Ectodermal cell (in vitro differentiated cells): ENCODE data around the gene CD22. TPM values are rescaled to one million over a fixed set of nuclear protein-coding genes. Genes with fewer than 3 reads are reported as not detected.
"Not testable (repeated sequence)": the region's sequence is repeated elsewhere in the genome, so short reads cannot be mapped to it uniquely, and the experiment has no call there.

Experiments used
- H3K27ac ChIP-seq: 2 replicates; pipeline ENCODE4 v1.7.0; 2013; ENCODE audit warnings: mild to moderate bottlenecking, low read depth, low read length; ENCODE audit not compliant: insufficient read depth, poor library complexity, severe bottlenecking
- H3K27me3 ChIP-seq: 2 replicates; pipeline ENCODE4 v1.7.0; 2013; ENCODE audit warnings: mild to moderate bottlenecking, low read length; ENCODE audit not compliant: insufficient read depth, control insufficient read depth, poor library complexity, severe bottlenecking
- H3K36me3 ChIP-seq: one replicate; pipeline ENCODE4 v1.7.0; 2013; ENCODE audit warnings: low read length; ENCODE audit not compliant: control insufficient read depth, insufficient read depth
- H3K4me1 ChIP-seq: one replicate; pipeline ENCODE4 v1.7.0; 2013; ENCODE audit warnings: low read length; ENCODE audit not compliant: control insufficient read depth, insufficient read depth
- H3K4me3 ChIP-seq: 2 replicates; pipeline ENCODE4 v1.7.0; 2013; ENCODE audit warnings: low read depth, low read length, control low read depth; ENCODE audit not compliant: insufficient read depth
- H3K9me3 ChIP-seq: 2 replicates; pipeline ENCODE4 v1.7.0; 2013; ENCODE audit warnings: mild to moderate bottlenecking, low read length, moderate library complexity; ENCODE audit not compliant: control insufficient read depth
- WGBS, 2 experiments: methylation state at CpG; one replicate each; pipeline ENCODE4 v1.1.7; 2013; ENCODE audit warnings: missing lambda C conversion rate in 2 of 2; 5-methylcytosine and 5-hydroxymethylcytosine counted together
- polyA plus RNA-seq, 4 experiments: library from polyadenylated mRNA; stranded (reverse); fragments of 50-300 nt; gene quantifications; one replicate each; pipeline ENCODE4 v1.2.3, GENCODE V29; 2013

Gene CD22
- not detected for polyA plus RNA-seq (2013, experiment 1 of 4)
- polyA plus RNA-seq (2013, experiment 2 of 4): not detected
- polyA plus RNA-seq (2013, experiment 3 of 4): not detected
- polyA plus RNA-seq (2013, experiment 4 of 4): not detected

GRCh38 chr19:35328851-35329285, at the start of gene CD22:
TSS of gene CD22 (plus strand) at chr19:35329187. CDS start at chr19:35332041, 2,854 bp downstream.
- H3K36me3 ChIP-seq: no peaks in the 10 kb centered on the region
- H3K27ac ChIP-seq: no peak within 1 kb of the TSS
- H3K9me3 ChIP-seq: no peaks in the 10 kb centered on the region
- no peaks in the 10 kb centered on the region for H3K4me1 ChIP-seq
- H3K27me3 ChIP-seq: no peaks in the 10 kb centered on the region
- WGBS, 2 experiments: 79 to 81% methylated on average over 12 of the region's 12 CpGs
- H3K4me3 ChIP-seq: no peak within 1 kb of the TSS

- no peaks in the 10 kb centered on the region for H3K4me1 ChIP-seq
- H3K4me3 ChIP-seq: no peak overlapping the region
- no peaks in the 10 kb centered on the region for H3K27me3 ChIP-seq
- no peaks in the 10 kb centered on the region for H3K9me3 ChIP-seq
- peaks cover 12% of the 10 kb centered on the region for H3K36me3 ChIP-seq
- WGBS, 2 experiments: 86 to 87% methylated on average over 11 of the region's 11 CpGs
- no peak overlapping the region for H3K27ac ChIP-seq
Measured at GRCh38 chr19:35279374-35279773, 49.6 kb upstream of the CD22 start.

- no peaks in the 10 kb centered on the region for H3K4me1 ChIP-seq
- H3K27me3 ChIP-seq: no peaks in the 10 kb centered on the region
- H3K9me3 ChIP-seq: no peaks in the 10 kb centered on the region
- WGBS, 2 experiments: 86 to 89% methylated on average over 12 of the region's 12 CpGs
- H3K36me3 ChIP-seq: peaks cover 6% of the 10 kb centered on the region
- no peak overlapping the region for H3K27ac ChIP-seq
- no peak overlapping the region for H3K4me3 ChIP-seq
Measured at GRCh38 chr19:35279985-35280821, 48.8 kb upstream of the CD22 start.

GRCh38 chr19:35281303-35281702, 47.7 kb upstream of the CD22 start:
- H3K9me3 ChIP-seq: no peaks in the 10 kb centered on the region
- WGBS, 2 experiments: 91 to 97% methylated on average over 4 of the region's 4 CpGs
- no peaks in the 10 kb centered on the region for H3K4me1 ChIP-seq
- H3K27me3 ChIP-seq: no peaks in the 10 kb centered on the region
- no peak overlapping the region for H3K4me3 ChIP-seq
- no peak overlapping the region for H3K27ac ChIP-seq
- peaks cover 3% of the 10 kb centered on the region for H3K36me3 ChIP-seq

- H3K9me3 ChIP-seq: no peaks in the 10 kb centered on the region
- H3K27me3 ChIP-seq: no peaks in the 10 kb centered on the region
- H3K27ac ChIP-seq: no peak overlapping the region
- 71 to 76% methylated on average over 17 of the region's 17 CpGs for WGBS, 2 experiments
- no peak overlapping the region for H3K4me3 ChIP-seq
- H3K36me3 ChIP-seq: no peaks in the 10 kb centered on the region
- H3K4me1 ChIP-seq: no peaks in the 10 kb centered on the region
Measured at GRCh38 chr19:35284153-35285094, 44.6 kb upstream of the CD22 start.

GRCh38 chr19:35285095-35285449, 43.9 kb upstream of the CD22 start:
- H3K36me3 ChIP-seq: no peaks in the 10 kb centered on the region
- WGBS, 2 experiments: 17 to 25% methylated on average over 1 of the region's 1 CpG
- H3K9me3 ChIP-seq: no peaks in the 10 kb centered on the region
- no peaks in the 10 kb centered on the region for H3K27me3 ChIP-seq
- no peaks in the 10 kb centered on the region for H3K4me1 ChIP-seq
- H3K27ac ChIP-seq: no peak overlapping the region
- no peak overlapping the region for H3K4me3 ChIP-seq

- 94% methylated on average over 3 of the region's 3 CpGs for WGBS, 2 experiments
- H3K36me3 ChIP-seq, H3K27ac ChIP-seq, H3K9me3 ChIP-seq, H3K4me1 ChIP-seq, H3K27me3 ChIP-seq, H3K4me3 ChIP-seq: not testable (repeated sequence)
Measured at GRCh38 chr19:35285465-35285864, 43.5 kb upstream of the CD22 start.

- not testable (repeated sequence) for H3K36me3 ChIP-seq, H3K4me3 ChIP-seq, H3K27me3 ChIP-seq, H3K27ac ChIP-seq, H3K4me1 ChIP-seq, H3K9me3 ChIP-seq
- WGBS, 2 experiments: 95% methylated on average over 5 of the region's 5 CpGs
Measured at GRCh38 chr19:35286101-35286500, 42.9 kb upstream of the CD22 start.

- H3K36me3 ChIP-seq: no peaks in the 10 kb centered on the region
- no peak overlapping the region for H3K27ac ChIP-seq
- no peaks in the 10 kb centered on the region for H3K27me3 ChIP-seq
- no peak overlapping the region for H3K4me3 ChIP-seq
- no peaks in the 10 kb centered on the region for H3K9me3 ChIP-seq
- 89% methylated on average over 10 of the region's 10 CpGs for WGBS, 2 experiments
- peaks cover 10% of the 10 kb centered on the region for H3K4me1 ChIP-seq
Measured at GRCh38 chr19:35287713-35288112, 41.3 kb upstream of the CD22 start.

- no peaks in the 10 kb centered on the region for H3K9me3 ChIP-seq
- no peaks in the 10 kb centered on the region for H3K36me3 ChIP-seq
- H3K4me1 ChIP-seq: peaks cover 11% of the 10 kb centered on the region
- WGBS, 2 experiments: 83 to 84% methylated on average over 2 of the region's 2 CpGs
- H3K27me3 ChIP-seq: no peaks in the 10 kb centered on the region
- H3K27ac ChIP-seq: no peak overlapping the region
- H3K4me3 ChIP-seq: no peak overlapping the region
Measured at GRCh38 chr19:35288331-35288730, 40.7 kb upstream of the CD22 start.
